Body of pancreas (tissue), 4 donors: ENCODE measurements around the gene DNAJC4. TPM values are rescaled to one million over a fixed set of nuclear protein-coding genes. Genes with fewer than 3 reads are reported as not detected.

Experiments
- ATAC-seq: fragments of 150-250 bp; one replicate; pipeline ENCODE4 v1.9.1; 2016
- DNase-seq, 4 donors: peaks; one replicate each; pipeline ENCODE4 v3.0.0-alpha.2; 2019
- H3K27ac ChIP-seq, 4 donors: fragments of 200-600 bp; sonication (generic); 1 replicate in 3 of 4; 2 replicates in 1 of 4; pipeline versions ENCODE4 v1.5.1 to v1.6.1; 2016 to 2019; ENCODE audit warnings: mild to moderate bottlenecking in 1 of 4, mixed read lengths in 1 of 4, moderate library complexity in 1 of 4
- H3K27me3 ChIP-seq, 2 donors: fragments of 200-600 bp; sonication (generic); one replicate each; pipeline ENCODE4 v1.6.0; 2016; ENCODE audit warnings: mild to moderate bottlenecking in 1 of 2
- H3K36me3 ChIP-seq, 2 donors: fragments of 200-600 bp; sonication (generic); replicated peaks in 1 of 2; 2 replicates each; pipeline ENCODE4 v1.5.1; 2016; ENCODE audit warnings: low read depth in 2 of 2; ENCODE audit not compliant: insufficient read depth in 1 of 2
- H3K4me1 ChIP-seq: fragments of 200-600 bp; sonication (generic); one replicate; pipeline ENCODE4 v1.6.0; 2016
- H3K4me3 ChIP-seq, 2 donors: fragments of 200-600 bp; sonication (generic); 1 replicate in 1 of 2; 2 replicates in 1 of 2; pipeline ENCODE4 v1.5.1; 2016 to 2019
- H3K9me3 ChIP-seq, 3 donors: fragments of 200-600 bp; sonication (generic); 1 replicate in 2 of 3; 2 replicates in 1 of 3; pipeline ENCODE4 v1.5.1; 2016
- CTCF ChIP-seq, 7 experiments: fragments of 450-650 bp in 4 of 7; fragments of 200-600 bp in 3 of 7; sonication (generic) in 3 of 7; IDR thresholded peaks; one replicate each; pipeline ENCODE4 v1.5.1; 2016 to 2019; ENCODE audit warnings: antibody characterized with exemption in 7 of 7
- POLR2A ChIP-seq, 3 donors: fragments of 450-650 bp; IDR thresholded peaks; one replicate each; pipeline ENCODE4 v1.6.1; 2016; ENCODE audit warnings: antibody characterized with exemption in 3 of 3, mild to moderate bottlenecking in 2 of 3
- WGBS, 2 donors: methylation state at CpG; one replicate each; pipeline ENCODE4 v1.1.5; 2017; 5-methylcytosine and 5-hydroxymethylcytosine counted together
- intact Hi-C: fragments of 100-400 bp; cut with DNase I; formaldehyde crosslinking; loops from one replicate; pipeline ENCODE4 v1.15.1; 2023
- total RNA-seq, 2 donors: library from RNA; depleted of rRNA; stranded (reverse); fragments of >200 nt; gene quantifications; one replicate each; pipeline ENCODE4 v1.1.0, GENCODE V29; 2016

Gene DNAJC4
- total RNA-seq, 2 donors from 2014 or later, result 23.6 to 56.7 TPM

GRCh38 chr11:64247729-64248531, 17.6 kb downstream of the DNAJC4 start:
- Histone ChIP-seq H3K4me3 (peak overlapping the region in 1 of 2 donors; percentile 59), H3K9me3 (no peaks in the 10 kb centered on the region), H3K27me3 (no peaks in the 10 kb centered on the region), H3K36me3 (no peaks in the 10 kb centered on the region), H3K4me1 (peaks cover 56% of the 10 kb centered on the region), H3K27ac (peak overlapping the region in 3 of 4 donors; percentile 58 to 90 (median 86))
- ATAC-seq (no peak), DNase-seq (no peak)
- intact Hi-C loops, result no loop called here
- no peak for TF ChIP-seq CTCF (IDR thresholded peaks at IDR 0.05)
- TF ChIP-seq POLR2A (IDR thresholded peaks at IDR 0.05), result no peak
- WGBS, 2 donors, result 34 to 39% methylated on average over 25 to 31 of the region's 31 CpGs

GRCh38 chr11:64248578-64248977, 18.2 kb downstream of the DNAJC4 start:
- WGBS, 2 donors, result 78 to 80% methylated on average over 7 of the region's 7 CpGs
- Histone ChIP-seq H3K27me3 (no peaks in the 10 kb centered on the region), H3K9me3 (no peaks in the 10 kb centered on the region), H3K36me3 (no peaks in the 10 kb centered on the region), H3K4me1 (peaks cover 53% of the 10 kb centered on the region), H3K27ac (no peak overlapping the region), H3K4me3 (no peak overlapping the region)
- intact Hi-C loops, result no loop called here
- TF ChIP-seq POLR2A (IDR thresholded peaks at IDR 0.05) (no peak), CTCF (IDR thresholded peaks at IDR 0.05) (no peak)
- ATAC-seq (no peak), DNase-seq (no peak)

- Histone ChIP-seq H3K4me1 (peaks cover 48% of the 10 kb centered on the region), H3K4me3 (no peak overlapping the region), H3K27me3 (no peaks in the 10 kb centered on the region), H3K27ac (no peak overlapping the region), H3K9me3 (no peaks in the 10 kb centered on the region), H3K36me3 (no peaks in the 10 kb centered on the region)
- no peak for DNase-seq
- no peak for TF ChIP-seq CTCF (IDR thresholded peaks at IDR 0.05)
- intact Hi-C loops, result no loop called here
- 81 to 93% methylated on average over 4 of the region's 4 CpGs for WGBS, 2 donors
- ATAC-seq, result no peak
Measured at GRCh38 chr11:64249038-64249437, 18.7 kb downstream of the DNAJC4 start.

- peaks cover 41% of the 10 kb centered on the region for H3K4me1 ChIP-seq
- 85 to 93% methylated on average over 4 to 8 of the region's 8 CpGs for WGBS, 2 donors
Measured at GRCh38 chr11:64249563-64250414, 19.4 kb downstream of the DNAJC4 start.

More at GRCh38 chr11:64249563-64250414, 19.4 kb downstream of the DNAJC4 start:
- no peak for DNase-seq
- no peaks in the 10 kb centered on the region for H3K27me3 ChIP-seq
- no peak overlapping the region for H3K27ac ChIP-seq
- no peak overlapping the region for H3K4me3 ChIP-seq
- TF ChIP-seq CTCF (IDR thresholded peaks at IDR 0.05) (no peak), POLR2A (IDR thresholded peaks at IDR 0.05) (no peak)
- no peak for ATAC-seq
- intact Hi-C loops, result no loop called here
- H3K36me3 ChIP-seq, result no peaks in the 10 kb centered on the region
- H3K9me3 ChIP-seq, result no peaks in the 10 kb centered on the region
